Thoracic aorta (tissue), 2 donors: ENCODE results near the gene C11orf21. TPM values are rescaled to one million over a fixed set of nuclear protein-coding genes. Genes with fewer than 3 reads are reported as not detected.

ENCODE experiments used
- ATAC-seq: fragments of 150-250 bp; one replicate; pipeline ENCODE4 v1.8.0; 2017; ENCODE audit warnings: low read depth; ENCODE audit not compliant: insufficient number of reproducible peaks, low FRiP score
- DNase-seq: peaks from one replicate; pipeline ENCODE4 v3.0.0-alpha.2; 2020; ENCODE audit warnings: low spot score
- H3K27ac ChIP-seq, 2 donors: fragments of 200-600 bp; sonication (generic); 1 replicate in 1 of 2; 2 replicates in 1 of 2; pipeline ENCODE4 v1.5.1; 2016; ENCODE audit warnings: mild to moderate bottlenecking in 2 of 2, moderate library complexity in 2 of 2
- H3K27me3 ChIP-seq: fragments of 200-600 bp; sonication (generic); replicated peaks from 2 replicates; pipeline ENCODE4 v1.6.0; 2016; ENCODE audit warnings: mild to moderate bottlenecking; ENCODE audit not compliant: insufficient read depth
- H3K36me3 ChIP-seq: fragments of 200-600 bp; sonication (generic); one replicate; pipeline ENCODE4 v1.5.1; 2016
- H3K4me1 ChIP-seq, 2 donors: fragments of 200-600 bp; sonication (generic); 1 replicate in 1 of 2; 2 replicates in 1 of 2; pipeline versions ENCODE4 v1.5.1 to v1.6.0; 2016; ENCODE audit warnings: low read depth in 2 of 2, mild to moderate bottlenecking in 1 of 2; ENCODE audit not compliant: control insufficient read depth in 1 of 2
- H3K4me3 ChIP-seq: fragments of 200-600 bp; sonication (generic); 2 replicates; pipeline ENCODE4 v1.5.1; 2016; ENCODE audit warnings: mild to moderate bottlenecking
- H3K9me3 ChIP-seq: fragments of 200-600 bp; sonication (generic); 2 replicates; pipeline ENCODE4 v1.5.1; 2016
- CTCF ChIP-seq: fragments of 200-600 bp; sonication (generic); IDR thresholded peaks from one replicate; pipeline ENCODE4 v1.5.1; 2019; ENCODE audit warnings: antibody characterized with exemption
- total RNA-seq, 2 donors: library from RNA; depleted of rRNA; stranded (reverse); fragments of >200 nt; gene quantifications; one replicate each; pipeline versions ENCODE4 v1.1.0 to v1.2.3, GENCODE V29; 2016

The C11orf21 gene
- total RNA-seq, 2 donors from 2014 or later: 1.1 to 4.3 TPM

GRCh38 chr11:2280208-2280607 lies 21.5 kb downstream of the C11orf21 start:
- peaks cover 9% of the 10 kb centered on the region for H3K9me3 ChIP-seq
- DNase-seq (no peak), ATAC-seq (no peak)
- H3K4me3 ChIP-seq: no peak overlapping the region
- H3K4me1 ChIP-seq: no peaks in the 10 kb centered on the region
- H3K27ac ChIP-seq: no peak overlapping the region
- H3K36me3 ChIP-seq: no peaks in the 10 kb centered on the region
- no peak for TF ChIP-seq CTCF
- no peaks in the 10 kb centered on the region for H3K27me3 ChIP-seq

- H3K27ac ChIP-seq: no peak overlapping the region
- no peaks in the 10 kb centered on the region for H3K4me1 ChIP-seq
- H3K9me3 ChIP-seq: peaks cover 9% of the 10 kb centered on the region
- no peak for DNase-seq
- no peaks in the 10 kb centered on the region for H3K36me3 ChIP-seq
- no peak for ATAC-seq
- no peak for TF ChIP-seq CTCF
- no peaks in the 10 kb centered on the region for H3K27me3 ChIP-seq
- no peak overlapping the region for H3K4me3 ChIP-seq
These were observed 23.7 kb downstream of the C11orf21 start for GRCh38 chr11:2277933-2278523.

- TF ChIP-seq CTCF: no peak
- H3K4me3 ChIP-seq: no peak overlapping the region
- no peak overlapping the region for H3K27ac ChIP-seq
- peaks cover 9% of the 10 kb centered on the region for H3K9me3 ChIP-seq
- DNase-seq (no peak), ATAC-seq (no peak)
- H3K27me3 ChIP-seq: no peaks in the 10 kb centered on the region
- H3K36me3 ChIP-seq: no peaks in the 10 kb centered on the region
- no peaks in the 10 kb centered on the region for H3K4me1 ChIP-seq
These were observed 24.7 kb downstream of the C11orf21 start for GRCh38 chr11:2277008-2277346.

- Histone ChIP-seq H3K4me3 (no peak overlapping the region), H3K36me3 (no peaks in the 10 kb centered on the region), H3K9me3 (peaks cover 9% of the 10 kb centered on the region), H3K4me1 (no peaks in the 10 kb centered on the region), H3K27ac (no peak overlapping the region), H3K27me3 (no peaks in the 10 kb centered on the region)
- TF ChIP-seq CTCF: no peak
- ATAC-seq (no peak), DNase-seq (no peak)
These were observed 25.3 kb downstream of the C11orf21 start for GRCh38 chr11:2276280-2277007.

- Histone ChIP-seq H3K27me3 (no peaks in the 10 kb centered on the region), H3K4me3 (no peak overlapping the region), H3K27ac (no peak overlapping the region), H3K4me1 (peaks cover 0 to 8% of the 10 kb centered on the region in 2 donors), H3K36me3 (no peaks in the 10 kb centered on the region), H3K9me3 (peaks cover 6% of the 10 kb centered on the region)
- no peak for DNase-seq
- ATAC-seq: no peak
- no peak for TF ChIP-seq CTCF
These were observed 26.1 kb downstream of the C11orf21 start for GRCh38 chr11:2275334-2276279.
